HepG2 (cell line): ENCODE measurements around the gene CEP250. TPM values are rescaled to one million over a fixed set of nuclear protein-coding genes. Genes with fewer than 3 reads are reported as not detected.

Source experiments
- MYNN ChIP-seq: sonication (generic); formaldehyde crosslinking; IDR thresholded peaks from 2 replicates; pipeline ENCODE4 v1.4.0; 2020; ENCODE audit warnings: mild to moderate bottlenecking, low read depth, missing genetic modification reagents
- RCOR2 ChIP-seq: IDR thresholded peaks from 2 replicates; pipeline ENCODE4 v1.6.1; 2016; ENCODE audit warnings: missing biosample characterization, missing genetic modification reagents
- SNAPC2 ChIP-seq: sonication (generic); formaldehyde crosslinking; IDR thresholded peaks from 2 replicates; pipeline ENCODE4 v1.8.1; 2022; ENCODE audit warnings: mild to moderate bottlenecking, missing genetic modification reagents
- XRCC5 ChIP-seq: fragments of 200-400 bp; formaldehyde crosslinking; optimal IDR thresholded peaks from 2 replicates; pipeline ENCODE3; 2017; ENCODE audit warnings: mild to moderate bottlenecking, low read length
- ZFX ChIP-seq: sonication (generic); formaldehyde crosslinking; IDR thresholded peaks from 2 replicates; pipeline ENCODE4 v1.4.0; 2020; ENCODE audit warnings: mild to moderate bottlenecking, low read depth, missing genetic modification reagents, moderate library complexity
- ZNF121 ChIP-seq: sonication (generic); formaldehyde crosslinking; IDR thresholded peaks from 2 replicates; pipeline ENCODE4 v1.5.0; 2020; ENCODE audit warnings: mild to moderate bottlenecking, missing genetic modification reagents
- ZNF350 ChIP-seq: sonication (generic); formaldehyde crosslinking; IDR thresholded peaks from 2 replicates; pipeline ENCODE4 v1.4.0; 2020; ENCODE audit warnings: mild to moderate bottlenecking, low read depth, missing genetic modification reagents, borderline replicate concordance
- ZNF451 ChIP-seq: sonication (generic); formaldehyde crosslinking; IDR thresholded peaks from 2 replicates; pipeline ENCODE4 v1.5.0; 2020; ENCODE audit warnings: mild to moderate bottlenecking, missing genetic modification reagents
- ZNF678 ChIP-seq: sonication (generic); formaldehyde crosslinking; IDR thresholded peaks from 2 replicates; pipeline ENCODE4 v1.4.0; 2020; ENCODE audit warnings: mild to moderate bottlenecking, missing genetic modification reagents
- ZNF816 ChIP-seq: sonication (generic); formaldehyde crosslinking; IDR thresholded peaks from 2 replicates; pipeline ENCODE4 v1.8.0; 2022; ENCODE audit warnings: missing genetic modification reagents, mild to moderate bottlenecking, borderline replicate concordance
- polyA plus RNA-seq, 8 experiments: library from polyadenylated mRNA; depleted of rRNA in 3 of 8; stranded (reverse) in 7 of 8; unstranded in 1 of 8; fragments of >200 nt; fragmentation: Illumina TruSeq in 4 of 8; extraction: Trizol in 4 of 8; gene quantifications; 2 replicates each; pipeline versions ENCODE4 v1.2.1 to v1.2.3, GENCODE V29; 2011 to 2016; ENCODE audit warnings: low read depth in 4 of 8, missing spikeins in 1 of 8, mixed read lengths in 1 of 8; ENCODE audit not compliant: insufficient read depth in 1 of 8
- total RNA-seq, 5 experiments: library from RNA; depleted of rRNA; stranded (reverse); fragments of >200 nt; fragmentation: Illumina TruSeq; extraction: Trizol; gene quantifications; 2 replicates each; pipeline ENCODE4 v1.2.3, GENCODE V29; 2016; ENCODE audit warnings: low read depth in 1 of 5
- TF ChIP-seq, protein P1 (sequence below): IDR thresholded peaks from 2 replicates; pipeline ENCODE4 v1.6.1; 2016; ENCODE audit warnings: mild to moderate bottlenecking
- TF ChIP-seq, protein P2 (sequence below): sonication (generic); formaldehyde crosslinking; IDR thresholded peaks from 2 replicates; pipeline ENCODE4 v1.4.0; 2020; ENCODE audit warnings: missing genetic modification reagents
- TF ChIP-seq, protein P3 (sequence below), 2 experiments: sonication (generic) in 1 of 2; formaldehyde crosslinking in 1 of 2; IDR thresholded peaks; 2 replicates each; pipeline versions ENCODE4 v1.4.0 to v1.6.1; 2018 to 2020; ENCODE audit warnings: missing genetic modification reagents in 2 of 2, borderline replicate concordance in 1 of 2, low read depth in 1 of 2, mild to moderate bottlenecking in 1 of 2, missing biosample characterization in 1 of 2
- TF ChIP-seq, protein P4 (sequence below): sonication (generic); formaldehyde crosslinking; IDR thresholded peaks from 2 replicates; pipeline ENCODE4 v1.5.1; 2020; ENCODE audit warnings: mild to moderate bottlenecking, missing genetic modification reagents, moderate library complexity
- TF ChIP-seq, protein P5 (sequence below): sonication (generic); formaldehyde crosslinking; IDR thresholded peaks from 2 replicates; pipeline ENCODE4 v1.4.0; 2020; ENCODE audit warnings: missing genetic modification reagents, mild to moderate bottlenecking, borderline replicate concordance
- TF ChIP-seq, protein P6 (sequence below): sonication (generic); formaldehyde crosslinking; IDR thresholded peaks from 2 replicates; pipeline ENCODE4 v1.4.0; 2020; ENCODE audit warnings: missing genetic modification reagents

CEP250 gene
- total and polyA plus RNA-seq, 2 of the 13 experiments (the other 11 are each of a cell fraction or from before 2014, with no cell fraction given), result 28.8 to 55.3 TPM

DNA sequence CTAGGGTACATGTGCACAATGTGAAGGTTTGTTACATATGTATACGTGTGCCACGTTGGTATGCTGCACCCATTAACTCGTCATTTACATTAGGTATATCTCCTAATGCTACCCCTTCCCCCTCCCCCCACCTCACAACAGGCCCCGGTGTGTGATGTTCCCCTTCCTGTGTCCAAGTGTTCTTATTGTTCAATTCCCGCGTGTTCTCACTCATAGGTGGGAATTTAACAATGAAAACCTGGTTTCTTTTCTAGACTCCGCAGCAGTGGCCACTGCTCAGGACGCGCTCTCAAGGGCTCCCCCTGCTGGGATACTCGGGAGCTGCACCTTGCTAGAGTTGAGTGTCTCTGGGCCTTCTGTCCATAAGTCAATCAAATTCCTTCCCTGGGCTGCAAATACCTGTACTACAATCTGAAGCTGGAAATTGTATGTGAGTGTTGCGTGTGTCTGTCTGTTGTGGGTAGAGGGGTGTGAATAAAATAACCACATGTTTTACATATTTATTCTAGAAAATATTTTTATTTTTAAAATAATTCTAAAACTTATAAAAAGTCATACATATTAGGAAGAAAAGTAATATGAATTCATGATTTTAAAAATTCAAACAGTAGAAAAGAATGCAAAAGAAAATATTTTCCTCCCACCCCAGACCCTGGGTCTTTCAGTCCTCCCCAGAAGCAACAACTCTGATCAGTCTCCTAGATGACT, 8.2 kb upstream of the CEP250 start (continued):
- TF ChIP-seq ZFX (peak; percentile 67; the same call in 1 of the 2 replicates), ZNF678 (CRISPR knock-in tag) (0 out of 2 replicates have a peak, but pooled peaks have one; percentile 20), MYNN (CRISPR knock-in tag) (no peak), ZNF121 (CRISPR knock-in tag) (0 out of 2 replicates have a peak, but pooled peaks have one; percentile 1), ZNF816 (CRISPR knock-in tag) (no peak), RCOR2 (CRISPR knock-in tag) (peak; percentile 61; the same call in 1 of the 2 replicates), XRCC5 (peak; percentile 97), ZNF350 (CRISPR knock-in tag) (peak; percentile 53; the same call in 1 of the 2 replicates), SNAPC2 (CRISPR knock-in tag) (no peak), ZNF451 (CRISPR knock-in tag) (0 out of 2 replicates have a peak, but pooled peaks have one; percentile 35)
- TF ChIP-seq, protein P1, sequence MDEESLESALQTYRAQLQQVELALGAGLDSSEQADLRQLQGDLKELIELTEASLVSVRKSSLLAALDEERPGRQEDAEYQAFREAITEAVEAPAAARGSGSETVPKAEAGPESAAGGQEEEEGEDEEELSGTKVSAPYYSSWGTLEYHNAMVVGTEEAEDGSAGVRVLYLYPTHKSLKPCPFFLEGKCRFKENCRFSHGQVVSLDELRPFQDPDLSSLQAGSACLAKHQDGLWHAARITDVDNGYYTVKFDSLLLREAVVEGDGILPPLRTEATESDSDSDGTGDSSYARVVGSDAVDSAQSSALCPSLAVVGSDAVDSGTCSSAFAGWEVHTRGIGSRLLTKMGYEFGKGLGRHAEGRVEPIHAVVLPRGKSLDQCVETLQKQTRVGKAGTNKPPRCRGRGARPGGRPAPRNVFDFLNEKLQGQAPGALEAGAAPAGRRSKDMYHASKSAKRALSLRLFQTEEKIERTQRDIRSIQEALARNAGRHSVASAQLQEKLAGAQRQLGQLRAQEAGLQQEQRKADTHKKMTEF (CRISPR knock-in tag), result peak; percentile 57; the same call in 1 of the 2 replicates
- TF ChIP-seq, protein P2, sequence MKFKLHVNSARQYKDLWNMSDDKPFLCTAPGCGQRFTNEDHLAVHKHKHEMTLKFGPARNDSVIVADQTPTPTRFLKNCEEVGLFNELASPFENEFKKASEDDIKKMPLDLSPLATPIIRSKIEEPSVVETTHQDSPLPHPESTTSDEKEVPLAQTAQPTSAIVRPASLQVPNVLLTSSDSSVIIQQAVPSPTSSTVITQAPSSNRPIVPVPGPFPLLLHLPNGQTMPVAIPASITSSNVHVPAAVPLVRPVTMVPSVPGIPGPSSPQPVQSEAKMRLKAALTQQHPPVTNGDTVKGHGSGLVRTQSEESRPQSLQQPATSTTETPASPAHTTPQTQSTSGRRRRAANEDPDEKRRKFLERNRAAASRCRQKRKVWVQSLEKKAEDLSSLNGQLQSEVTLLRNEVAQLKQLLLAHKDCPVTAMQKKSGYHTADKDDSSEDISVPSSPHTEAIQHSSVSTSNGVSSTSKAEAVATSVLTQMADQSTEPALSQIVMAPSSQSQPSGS (CRISPR knock-in tag), result 0 out of 2 replicates have a peak, but pooled peaks have one; percentile 43
- TF ChIP-seq, protein P3, sequence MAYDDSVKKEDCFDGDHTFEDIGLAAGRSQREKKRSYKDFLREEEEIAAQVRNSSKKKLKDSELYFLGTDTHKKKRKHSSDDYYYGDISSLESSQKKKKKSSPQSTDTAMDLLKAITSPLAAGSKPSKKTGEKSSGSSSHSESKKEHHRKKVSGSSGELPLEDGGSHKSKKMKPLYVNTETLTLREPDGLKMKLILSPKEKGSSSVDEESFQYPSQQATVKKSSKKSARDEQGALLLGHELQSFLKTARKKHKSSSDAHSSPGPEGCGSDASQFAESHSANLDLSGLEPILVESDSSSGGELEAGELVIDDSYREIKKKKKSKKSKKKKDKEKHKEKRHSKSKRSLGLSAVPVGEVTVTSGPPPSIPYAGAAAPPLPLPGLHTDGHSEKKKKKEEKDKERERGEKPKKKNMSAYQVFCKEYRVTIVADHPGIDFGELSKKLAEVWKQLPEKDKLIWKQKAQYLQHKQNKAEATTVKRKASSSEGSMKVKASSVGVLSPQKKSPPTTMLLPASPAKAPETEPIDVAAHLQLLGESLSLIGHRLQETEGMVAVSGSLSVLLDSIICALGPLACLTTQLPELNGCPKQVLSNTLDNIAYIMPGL (CRISPR knock-in tag; IDR thresholded peaks at IDR 0.05; ENCODE audit: borderline replicate concordance in 1 of 2, low read depth in 1 of 2), result peak; percentile 90 to 93
- TF ChIP-seq, protein P4, sequence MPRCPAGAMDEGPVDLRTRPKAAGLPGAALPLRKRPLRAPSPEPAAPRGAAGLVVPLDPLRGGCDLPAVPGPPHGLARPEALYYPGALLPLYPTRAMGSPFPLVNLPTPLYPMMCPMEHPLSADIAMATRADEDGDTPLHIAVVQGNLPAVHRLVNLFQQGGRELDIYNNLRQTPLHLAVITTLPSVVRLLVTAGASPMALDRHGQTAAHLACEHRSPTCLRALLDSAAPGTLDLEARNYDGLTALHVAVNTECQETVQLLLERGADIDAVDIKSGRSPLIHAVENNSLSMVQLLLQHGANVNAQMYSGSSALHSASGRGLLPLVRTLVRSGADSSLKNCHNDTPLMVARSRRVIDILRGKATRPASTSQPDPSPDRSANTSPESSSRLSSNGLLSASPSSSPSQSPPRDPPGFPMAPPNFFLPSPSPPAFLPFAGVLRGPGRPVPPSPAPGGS (CRISPR knock-in tag), result 0 out of 2 replicates have a peak, but pooled peaks have one; percentile 21
- TF ChIP-seq, protein P5, sequence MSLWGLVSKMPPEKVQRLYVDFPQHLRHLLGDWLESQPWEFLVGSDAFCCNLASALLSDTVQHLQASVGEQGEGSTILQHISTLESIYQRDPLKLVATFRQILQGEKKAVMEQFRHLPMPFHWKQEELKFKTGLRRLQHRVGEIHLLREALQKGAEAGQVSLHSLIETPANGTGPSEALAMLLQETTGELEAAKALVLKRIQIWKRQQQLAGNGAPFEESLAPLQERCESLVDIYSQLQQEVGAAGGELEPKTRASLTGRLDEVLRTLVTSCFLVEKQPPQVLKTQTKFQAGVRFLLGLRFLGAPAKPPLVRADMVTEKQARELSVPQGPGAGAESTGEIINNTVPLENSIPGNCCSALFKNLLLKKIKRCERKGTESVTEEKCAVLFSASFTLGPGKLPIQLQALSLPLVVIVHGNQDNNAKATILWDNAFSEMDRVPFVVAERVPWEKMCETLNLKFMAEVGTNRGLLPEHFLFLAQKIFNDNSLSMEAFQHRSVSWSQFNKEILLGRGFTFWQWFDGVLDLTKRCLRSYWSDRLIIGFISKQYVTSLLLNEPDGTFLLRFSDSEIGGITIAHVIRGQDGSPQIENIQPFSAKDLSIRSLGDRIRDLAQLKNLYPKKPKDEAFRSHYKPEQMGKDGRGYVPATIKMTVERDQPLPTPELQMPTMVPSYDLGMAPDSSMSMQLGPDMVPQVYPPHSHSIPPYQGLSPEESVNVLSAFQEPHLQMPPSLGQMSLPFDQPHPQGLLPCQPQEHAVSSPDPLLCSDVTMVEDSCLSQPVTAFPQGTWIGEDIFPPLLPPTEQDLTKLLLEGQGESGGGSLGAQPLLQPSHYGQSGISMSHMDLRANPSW (CRISPR knock-in tag), result 0 out of 2 replicates have a peak, but pooled peaks have one; percentile 6
- TF ChIP-seq, protein P6, sequence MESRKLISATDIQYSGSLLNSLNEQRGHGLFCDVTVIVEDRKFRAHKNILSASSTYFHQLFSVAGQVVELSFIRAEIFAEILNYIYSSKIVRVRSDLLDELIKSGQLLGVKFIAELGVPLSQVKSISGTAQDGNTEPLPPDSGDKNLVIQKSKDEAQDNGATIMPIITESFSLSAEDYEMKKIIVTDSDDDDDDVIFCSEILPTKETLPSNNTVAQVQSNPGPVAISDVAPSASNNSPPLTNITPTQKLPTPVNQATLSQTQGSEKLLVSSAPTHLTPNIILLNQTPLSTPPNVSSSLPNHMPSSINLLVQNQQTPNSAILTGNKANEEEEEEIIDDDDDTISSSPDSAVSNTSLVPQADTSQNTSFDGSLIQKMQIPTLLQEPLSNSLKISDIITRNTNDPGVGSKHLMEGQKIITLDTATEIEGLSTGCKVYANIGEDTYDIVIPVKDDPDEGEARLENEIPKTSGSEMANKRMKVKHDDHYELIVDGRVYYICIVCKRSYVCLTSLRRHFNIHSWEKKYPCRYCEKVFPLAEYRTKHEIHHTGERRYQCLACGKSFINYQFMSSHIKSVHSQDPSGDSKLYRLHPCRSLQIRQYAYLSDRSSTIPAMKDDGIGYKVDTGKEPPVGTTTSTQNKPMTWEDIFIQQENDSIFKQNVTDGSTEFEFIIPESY, result peak; percentile 64; the same call in 1 of the 2 replicates
